Coronary artery (tissue), 2 donors: ENCODE measurements around the gene RPS6KA5.
"Not testable (repeated sequence)": the region's sequence is repeated elsewhere in the genome, so short reads cannot be mapped to it uniquely, and the experiment has no call there.

Experiments used
- DNase-seq: peaks from one replicate; pipeline ENCODE4 v3.0.0-alpha.2; 2017; ENCODE audit warnings: low spot score
- H3K27ac ChIP-seq, 2 donors: fragments of 200-600 bp; sonication (generic); one replicate each; pipeline ENCODE4 v1.5.1; 2016 to 2019
- H3K4me3 ChIP-seq: fragments of 200-600 bp; sonication (generic); 2 replicates; pipeline ENCODE4 v1.5.1; 2016; ENCODE audit warnings: mild to moderate bottlenecking, moderate library complexity
- TF ChIP-seq, protein P1 (sequence below): fragments of 200-600 bp; sonication (generic); IDR thresholded peaks from one replicate; pipeline ENCODE4 v1.5.1; 2019; ENCODE audit warnings: antibody characterized with exemption

RPS6KA5 gene

GRCh38 chr14:90829677-90830076 is 230.8 kb downstream of the RPS6KA5 start:
- Histone ChIP-seq H3K4me3 (no peak overlapping the region), H3K27ac (no peak overlapping the region)
- TF ChIP-seq, protein P1, sequence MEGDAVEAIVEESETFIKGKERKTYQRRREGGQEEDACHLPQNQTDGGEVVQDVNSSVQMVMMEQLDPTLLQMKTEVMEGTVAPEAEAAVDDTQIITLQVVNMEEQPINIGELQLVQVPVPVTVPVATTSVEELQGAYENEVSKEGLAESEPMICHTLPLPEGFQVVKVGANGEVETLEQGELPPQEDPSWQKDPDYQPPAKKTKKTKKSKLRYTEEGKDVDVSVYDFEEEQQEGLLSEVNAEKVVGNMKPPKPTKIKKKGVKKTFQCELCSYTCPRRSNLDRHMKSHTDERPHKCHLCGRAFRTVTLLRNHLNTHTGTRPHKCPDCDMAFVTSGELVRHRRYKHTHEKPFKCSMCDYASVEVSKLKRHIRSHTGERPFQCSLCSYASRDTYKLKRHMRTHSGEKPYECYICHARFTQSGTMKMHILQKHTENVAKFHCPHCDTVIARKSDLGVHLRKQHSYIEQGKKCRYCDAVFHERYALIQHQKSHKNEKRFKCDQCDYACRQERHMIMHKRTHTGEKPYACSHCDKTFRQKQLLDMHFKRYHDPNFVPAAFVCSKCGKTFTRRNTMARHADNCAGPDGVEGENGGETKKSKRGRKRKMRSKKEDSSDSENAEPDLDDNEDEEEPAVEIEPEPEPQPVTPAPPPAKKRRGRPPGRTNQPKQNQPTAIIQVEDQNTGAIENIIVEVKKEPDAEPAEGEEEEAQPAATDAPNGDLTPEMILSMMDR, result no peak
- no peak for DNase-seq

GRCh38 chr14:90828642-90829487 is 231.6 kb downstream of the RPS6KA5 start:
- Histone ChIP-seq H3K27ac (peak overlapping the region; percentile 60 to 77), H3K4me3 (peak overlapping the region; percentile 67)
- TF ChIP-seq, protein P1, result no peak
- DNase-seq, result no peak

- H3K27ac ChIP-seq, result peak overlapping the region; percentile 60 to 77
- DNase-seq, result peak; percentile 95
- TF ChIP-seq, protein P1, result no peak
- peak overlapping the region; percentile 67 for H3K4me3 ChIP-seq
Observed at GRCh38 chr14:90827919-90828610, 232.4 kb downstream of the RPS6KA5 start.

- DNase-seq, H3K4me3 ChIP-seq, H3K27ac ChIP-seq: not testable (repeated sequence)
Observed at GRCh38 chr14:90823542-90823941, 236.9 kb downstream of the RPS6KA5 start.

DNA sequence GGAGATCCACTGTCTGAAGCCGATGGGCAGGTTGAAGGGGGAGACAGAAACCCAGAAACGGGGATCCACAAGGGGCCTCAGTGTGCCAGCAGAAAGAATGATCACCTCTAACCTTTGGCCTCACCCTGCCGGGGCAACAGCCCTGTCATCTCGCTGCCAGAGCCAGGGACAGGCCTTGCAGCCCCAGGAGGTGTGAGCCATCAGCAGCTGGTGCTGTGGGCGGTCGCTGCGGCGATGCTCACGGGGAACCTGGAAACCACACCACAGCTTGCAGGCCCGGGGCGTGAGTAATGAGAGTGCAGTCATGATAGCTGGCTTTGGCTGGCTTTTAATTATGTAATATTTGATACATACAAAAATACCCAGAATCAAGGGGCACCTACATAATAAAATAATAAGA is 239.5 kb downstream of the RPS6KA5 start:
- Histone ChIP-seq H3K27ac (no peak overlapping the region), H3K4me3 (no peak overlapping the region)
- TF ChIP-seq, protein P1, result no peak
- peak; percentile 64 for DNase-seq

- Histone ChIP-seq H3K27ac (no peak overlapping the region), H3K4me3 (no peak overlapping the region)
- TF ChIP-seq, protein P1, result no peak
- peak; percentile 59 for DNase-seq
Observed at GRCh38 chr14:90819734-90820393, 240.6 kb downstream of the RPS6KA5 start.

GRCh38 chr14:90818715-90819114 is 241.7 kb downstream of the RPS6KA5 start:
- TF ChIP-seq, protein P1, result no peak
- DNase-seq, result no peak
- H3K4me3 ChIP-seq, result no peak overlapping the region
- H3K27ac ChIP-seq, result no peak overlapping the region
